Measurements from ENCODE around the gene YIPF3. TPM values are rescaled to one million over a fixed set of nuclear protein-coding genes. Genes with fewer than 3 reads are reported as not detected.

The YIPF3 gene
- total and polyA plus RNA-seq, 9 of the 15 experiments (the other 6 are each of a cell fraction or from before 2014, with no cell fraction given) = 27.5 to 75.3 (median 57.6) TPM

- TF ChIP-seq CHD7 (IDR thresholded peaks at IDR 0.05; ENCODE audit: low read depth, low read length) (no peak), MTA3 (IDR thresholded peaks at IDR 0.05; ENCODE audit: borderline replicate concordance) (peak; percentile 53; the same call in 1 of the 2 replicates), ZNF311 (CRISPR knock-in tag; IDR thresholded peaks at IDR 0.05) (no peak), CSDE1 (IDR thresholded peaks at IDR 0.05) (peak in 1 of 2 experiments; percentile 87; a peak in 2 of 4 replicates), CCAR2 (IDR thresholded peaks at IDR 0.05; ENCODE audit: low read depth, low read length) (no peak), ZNF717 (CRISPR knock-in tag; IDR thresholded peaks at IDR 0.05) (no peak), SIN3B (IDR thresholded peaks at IDR 0.05; ENCODE audit: low read depth) (peak; percentile 64), RCOR1 (IDR thresholded peaks at IDR 0.05; ENCODE audit: borderline replicate concordance in 1 of 2, low read depth in 2 of 2, low read length in 2 of 2) (no peak), ZNF586 (CRISPR knock-in tag; conservative IDR thresholded peaks at IDR 0.05) (no peak), FOXJ2 (tag; IDR thresholded peaks at IDR 0.05) (no peak), CHD1 (IDR thresholded peaks at IDR 0.05; ENCODE audit: low read length) (no peak)
- TF ChIP-seq, protein P1, sequence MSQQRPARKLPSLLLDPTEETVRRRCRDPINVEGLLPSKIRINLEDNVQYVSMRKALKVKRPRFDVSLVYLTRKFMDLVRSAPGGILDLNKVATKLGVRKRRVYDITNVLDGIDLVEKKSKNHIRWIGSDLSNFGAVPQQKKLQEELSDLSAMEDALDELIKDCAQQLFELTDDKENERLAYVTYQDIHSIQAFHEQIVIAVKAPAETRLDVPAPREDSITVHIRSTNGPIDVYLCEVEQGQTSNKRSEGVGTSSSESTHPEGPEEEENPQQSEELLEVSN (IDR thresholded peaks at IDR 0.05; ENCODE audit: borderline replicate concordance in 1 of 2, extremely low read depth in 1 of 2, insufficient read depth in 1 of 2, insufficient read length in 1 of 2, low read depth in 1 of 2, low read length in 1 of 2, poor library complexity in 1 of 2, severe bottlenecking in 1 of 2) = no peak
These were observed 6.5 kb downstream of the YIPF3 start, which contains the start of gene LRRC73 (continued) for GRCh38 chr6:43509984-43510826.
